ENCODE measurements around the gene GUCY2C. TPM values are rescaled to one million over a fixed set of nuclear protein-coding genes. Genes with fewer than 3 reads are reported as not detected.

The GUCY2C gene
- total and polyA plus RNA-seq, 4 donors, result 3.0 TPM; not detected in 3

DNA sequence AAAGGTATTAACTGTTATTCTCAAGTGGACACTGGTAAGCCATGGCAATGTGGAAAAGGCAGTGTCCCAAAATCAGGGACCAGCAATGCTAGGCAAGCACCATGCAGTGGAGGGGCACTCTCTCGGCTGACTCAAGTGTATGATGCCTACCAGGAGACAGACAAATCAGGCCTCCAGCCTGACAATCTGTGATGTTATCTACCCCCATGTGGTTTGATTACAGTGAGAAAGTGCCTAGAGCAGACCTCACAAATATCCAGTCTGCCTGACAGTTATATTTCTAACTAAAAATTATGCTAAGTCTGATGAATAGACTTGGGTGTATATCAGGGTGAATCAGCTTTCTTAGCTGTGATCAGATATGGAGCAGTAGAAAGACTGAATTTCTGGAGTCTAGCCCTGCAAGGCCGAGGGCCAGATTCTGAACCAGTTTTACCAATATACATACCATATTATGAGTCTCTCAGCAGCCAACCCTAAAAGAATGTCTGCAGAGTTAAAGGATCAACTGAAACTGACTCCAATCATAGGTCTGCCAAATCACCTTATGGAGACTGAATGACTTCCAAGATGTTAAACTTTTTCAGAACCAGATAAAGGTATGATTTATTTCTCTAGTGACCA lies 132.0 kb downstream of the GUCY2C start:
- H3K27me3 ChIP-seq (ENCODE audit: control insufficient read depth in 1 of 2, insufficient read depth in 2 of 2, low read length in 1 of 2), result no peaks in the 10 kb centered on the region
- no peak for DNase-seq
- 78 to 80% methylated on average over 2 of the region's 2 CpGs for WGBS, 2 donors
- no peak overlapping the region for H3K4me3 ChIP-seq (ENCODE audit: low read length in 2 of 2)
- no peaks in the 10 kb centered on the region for H3K9me3 ChIP-seq (ENCODE audit: control insufficient read depth, low read length)
- no peak for ATAC-seq (ENCODE audit: low FRiP score)
- no peak overlapping the region for H3K27ac ChIP-seq (ENCODE audit: low read depth in 1 of 2, low read length in 2 of 2)
- intact Hi-C loops (cut with DNase I), result no loop called here
- no peaks in the 10 kb centered on the region for H3K36me3 ChIP-seq (ENCODE audit: control insufficient read depth in 1 of 2, insufficient read depth in 2 of 2, low read length in 1 of 2)
- H3K4me1 ChIP-seq (ENCODE audit: control insufficient read depth in 1 of 2, insufficient read depth in 2 of 2, low read length in 2 of 2), result no peaks in the 10 kb centered on the region

DNA sequence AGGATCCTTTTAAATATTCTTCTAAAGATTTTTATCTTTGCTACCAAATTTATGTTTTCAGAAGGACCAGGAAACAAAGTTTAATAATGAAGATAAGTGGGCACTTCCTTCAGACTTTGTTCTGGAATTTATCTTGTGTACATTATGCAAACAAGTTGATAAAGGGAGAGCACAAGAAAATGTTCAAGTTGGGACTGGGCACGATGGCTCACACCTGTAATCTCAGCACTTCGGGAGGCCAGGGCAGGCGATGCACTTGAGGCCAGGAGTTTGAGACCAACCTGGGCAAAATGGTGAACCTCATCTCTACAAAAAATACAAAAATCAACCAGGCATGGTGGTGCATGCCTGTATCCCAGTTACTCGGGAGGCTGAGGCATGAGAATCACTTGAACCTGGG lies 133.4 kb downstream of the GUCY2C start:
- H3K27ac ChIP-seq (ENCODE audit: low read depth in 1 of 2, low read length in 2 of 2), result no peak overlapping the region
- ATAC-seq (ENCODE audit: low FRiP score) (no peak), DNase-seq (no peak)
- 81 to 86% methylated on average over 4 of the region's 4 CpGs for WGBS, 2 donors
- H3K27me3 ChIP-seq (ENCODE audit: control insufficient read depth in 1 of 2, insufficient read depth in 2 of 2, low read length in 1 of 2), result no peaks in the 10 kb centered on the region
- intact Hi-C loops (cut with DNase I), result no loop called here
- H3K4me1 ChIP-seq (ENCODE audit: control insufficient read depth in 1 of 2, insufficient read depth in 2 of 2, low read length in 2 of 2), result no peaks in the 10 kb centered on the region
- H3K9me3 ChIP-seq (ENCODE audit: control insufficient read depth, low read length), result no peaks in the 10 kb centered on the region
- no peaks in the 10 kb centered on the region for H3K36me3 ChIP-seq (ENCODE audit: control insufficient read depth in 1 of 2, insufficient read depth in 2 of 2, low read length in 1 of 2)
- no peak overlapping the region for H3K4me3 ChIP-seq (ENCODE audit: low read length in 2 of 2)

Other genes with a start within 250 kb of the GUCY2C start
- gene PLBD1, start 128.7 kb downstream of the GUCY2C start, total RNA-seq, result 10 to 100 TPM; 11.6 to 24.8 TPM
- 1 to 10 TPM; 3.0 to 6.3 TPM for gene PLBD1, start 128.7 kb downstream of the GUCY2C start, polyA plus RNA-seq
- 10 to 100 TPM; 43.2 to 44.7 TPM for gene WBP11, start 106.9 kb upstream of the GUCY2C start, total RNA-seq
- gene WBP11, start 106.9 kb upstream of the GUCY2C start, polyA plus RNA-seq, result 10 to 100 TPM; 16.9 TPM
- gene C12orf60, start 107.1 kb upstream of the GUCY2C start, total RNA-seq, result 1 to 10 TPM in 1 of 2 donors, under 1 TPM in 1; 0.91 to 1.1 TPM
- 1 to 10 TPM in 1 of 2 donors, under 1 TPM in 1; 0.56 to 1.9 TPM for gene C12orf60, start 107.1 kb upstream of the GUCY2C start, polyA plus RNA-seq
- gene SMCO3, start 117.6 kb upstream of the GUCY2C start, total RNA-seq, result 1 to 10 TPM in 1 of 2 donors, under 1 TPM in 1; 0.26 to 1.0 TPM
- gene SMCO3, start 117.6 kb upstream of the GUCY2C start, polyA plus RNA-seq, result 1 to 10 TPM in 1 of 2 donors, under 1 TPM in 1; 0.88 to 3.0 TPM
- gene ART4, start 146.9 kb upstream of the GUCY2C start, total RNA-seq, result 10 to 100 TPM in 1 of 2 donors, 1 to 10 TPM in 1; 5.6 to 11.6 TPM
- 10 to 100 TPM; 10.5 to 50.8 TPM for gene ART4, start 146.9 kb upstream of the GUCY2C start, polyA plus RNA-seq
- over 10,000 TPM in 1 of 2 donors, 1,000 to 10,000 TPM in 1; 7,115 to 12,824 TPM for gene MGP, start 189.3 kb upstream of the GUCY2C start, total RNA-seq
- over 10,000 TPM; 16,275 to 16,848 TPM for gene MGP, start 189.3 kb upstream of the GUCY2C start, polyA plus RNA-seq
- 1 to 10 TPM; 1.3 to 3.2 TPM for gene ERP27, start 241.9 kb upstream of the GUCY2C start, total RNA-seq
- 1 to 10 TPM in 1 of 2 donors, under 1 TPM in 1; 0.20 to 5.3 TPM for gene ERP27, start 241.9 kb upstream of the GUCY2C start, polyA plus RNA-seq

All from aorta (tissue), 5 donors.